ENCODE results near the gene VPS11. TPM values are rescaled to one million over a fixed set of nuclear protein-coding genes. Genes with fewer than 3 reads are reported as not detected.

Gene VPS11
- total RNA-seq, 1 experiment from 2014 or later, result 43.2 TPM

- no TSS peak for BruUV-seq (replicated peaks)
- ChIA-PET POLR2A (interaction anchor here (0.6 to 1.0 kb wide), 2 partner anchors 24 to 86 kb away, joined by 5 to 6 read pairs; partner anchors contain the start of gene DPAGT1), CTCF (interaction anchor here (0.6 to 1.6 kb wide), 3 partner anchors 24 to 505 kb away, joined by 3 to 4 read pairs (median 3); no protein-coding TSS in a partner anchor)
- Mint-ChIP-seq H3K27me3 (ENCODE audit: insufficient read depth, unreplicated experiment) (no peaks in the 10 kb centered on the region), H3K4me1 (ENCODE audit: low read depth, unreplicated experiment) (peaks cover 16% of the 10 kb centered on the region), H3K27ac (ENCODE audit: unreplicated experiment) (no peak overlapping the region), H3K4me3 (ENCODE audit: unreplicated experiment) (no peak overlapping the region), H3K36me3 (ENCODE audit: insufficient read depth, unreplicated experiment) (peaks cover 66% of the 10 kb centered on the region), H3K9me3 (ENCODE audit: unreplicated experiment) (no peaks in the 10 kb centered on the region)
- Histone ChIP-seq H3K36me3 (ENCODE audit: control insufficient read depth, insufficient read depth, low read length) (peaks cover 10% of the 10 kb centered on the region), H3K9me3 (no peaks in the 10 kb centered on the region), H3K4me1 (peaks cover 14% of the 10 kb centered on the region), H3K4me3 (ENCODE audit: low read depth, low read length) (no peak overlapping the region), H3K27me3 (replicated peaks; ENCODE audit: control insufficient read depth, insufficient read depth, low read length) (no peaks in the 10 kb centered on the region)
- intact Hi-C loops (cut with micrococcal nuclease; ENCODE audit: unreplicated experiment), result no loop called here
- TF ChIP-seq, protein P1, sequence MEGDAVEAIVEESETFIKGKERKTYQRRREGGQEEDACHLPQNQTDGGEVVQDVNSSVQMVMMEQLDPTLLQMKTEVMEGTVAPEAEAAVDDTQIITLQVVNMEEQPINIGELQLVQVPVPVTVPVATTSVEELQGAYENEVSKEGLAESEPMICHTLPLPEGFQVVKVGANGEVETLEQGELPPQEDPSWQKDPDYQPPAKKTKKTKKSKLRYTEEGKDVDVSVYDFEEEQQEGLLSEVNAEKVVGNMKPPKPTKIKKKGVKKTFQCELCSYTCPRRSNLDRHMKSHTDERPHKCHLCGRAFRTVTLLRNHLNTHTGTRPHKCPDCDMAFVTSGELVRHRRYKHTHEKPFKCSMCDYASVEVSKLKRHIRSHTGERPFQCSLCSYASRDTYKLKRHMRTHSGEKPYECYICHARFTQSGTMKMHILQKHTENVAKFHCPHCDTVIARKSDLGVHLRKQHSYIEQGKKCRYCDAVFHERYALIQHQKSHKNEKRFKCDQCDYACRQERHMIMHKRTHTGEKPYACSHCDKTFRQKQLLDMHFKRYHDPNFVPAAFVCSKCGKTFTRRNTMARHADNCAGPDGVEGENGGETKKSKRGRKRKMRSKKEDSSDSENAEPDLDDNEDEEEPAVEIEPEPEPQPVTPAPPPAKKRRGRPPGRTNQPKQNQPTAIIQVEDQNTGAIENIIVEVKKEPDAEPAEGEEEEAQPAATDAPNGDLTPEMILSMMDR (IDR thresholded peaks at IDR 0.05; ENCODE audit: insufficient read depth in 1 of 2, low read depth in 1 of 2, low read length in 1 of 2, severe bottlenecking in 1 of 2, unreplicated experiment in 1 of 2), result no peak
- no peak for DNase-seq
Measured at GRCh38 chr11:119125821-119126220, 58.2 kb downstream of the VPS11 start.

- Mint-ChIP-seq H3K4me1 (ENCODE audit: low read depth, unreplicated experiment) (peaks cover 15% of the 10 kb centered on the region), H3K27ac (ENCODE audit: unreplicated experiment) (no peak overlapping the region), H3K36me3 (ENCODE audit: insufficient read depth, unreplicated experiment) (peaks cover 64% of the 10 kb centered on the region), H3K4me3 (ENCODE audit: unreplicated experiment) (no peak overlapping the region), H3K27me3 (ENCODE audit: insufficient read depth, unreplicated experiment) (no peaks in the 10 kb centered on the region), H3K9me3 (ENCODE audit: unreplicated experiment) (no peaks in the 10 kb centered on the region)
- no peaks in the 10 kb centered on the region for H3K27me3 ChIP-seq (replicated peaks; ENCODE audit: control insufficient read depth, insufficient read depth, low read length)
- H3K9me3 ChIP-seq, result no peaks in the 10 kb centered on the region
- intact Hi-C loops (cut with micrococcal nuclease; ENCODE audit: unreplicated experiment), result no loop called here
- BruUV-seq (replicated peaks), result no TSS peak
- ChIA-PET CTCF (interaction anchor here (1.2 kb wide), 1 partner anchor 25 kb away, joined by 4 read pairs; no protein-coding TSS in a partner anchor), POLR2A (interaction anchor here (1.0 kb wide), 1 partner anchor 25 kb away, joined by 5 read pairs; the partner anchor contains the start of gene DPAGT1)
- TF ChIP-seq, protein P1 (IDR thresholded peaks at IDR 0.05; ENCODE audit: insufficient read depth in 1 of 2, low read depth in 1 of 2, low read length in 1 of 2, severe bottlenecking in 1 of 2, unreplicated experiment in 1 of 2), result no peak
- H3K4me1 ChIP-seq, result peaks cover 14% of the 10 kb centered on the region
- peaks cover 13% of the 10 kb centered on the region for H3K36me3 ChIP-seq (ENCODE audit: control insufficient read depth, insufficient read depth, low read length)
- no peak for DNase-seq
- no peak overlapping the region for H3K4me3 ChIP-seq (ENCODE audit: low read depth, low read length)
Measured at GRCh38 chr11:119126675-119127268, 59.2 kb downstream of the VPS11 start.

- H3K9me3 Mint-ChIP-seq (ENCODE audit: unreplicated experiment), result no peaks in the 10 kb centered on the region
- POLR2A ChIA-PET, result no interaction called here
- peaks cover 3% of the 10 kb centered on the region for H3K4me1 ChIP-seq
- H3K4me3 ChIP-seq (ENCODE audit: low read depth, low read length), result no peak overlapping the region
- CTCF ChIA-PET, result no interaction called here
- H3K36me3 ChIP-seq (ENCODE audit: control insufficient read depth, insufficient read depth, low read length), result peaks cover 14% of the 10 kb centered on the region
- no peaks in the 10 kb centered on the region for H3K27me3 Mint-ChIP-seq (ENCODE audit: insufficient read depth, unreplicated experiment)
- peaks cover 7% of the 10 kb centered on the region for H3K4me1 Mint-ChIP-seq (ENCODE audit: low read depth, unreplicated experiment)
- no peak overlapping the region for H3K27ac Mint-ChIP-seq (ENCODE audit: unreplicated experiment)
- TF ChIP-seq, protein P1 (IDR thresholded peaks at IDR 0.05; ENCODE audit: insufficient read depth in 1 of 2, low read depth in 1 of 2, low read length in 1 of 2, severe bottlenecking in 1 of 2, unreplicated experiment in 1 of 2), result no peak
- DNase-seq, result no peak
- no peak overlapping the region for H3K4me3 Mint-ChIP-seq (ENCODE audit: unreplicated experiment)
- no peaks in the 10 kb centered on the region for H3K9me3 ChIP-seq
- H3K36me3 Mint-ChIP-seq (ENCODE audit: insufficient read depth, unreplicated experiment), result peaks cover 60% of the 10 kb centered on the region
- no TSS peak for BruUV-seq (replicated peaks)
- no peaks in the 10 kb centered on the region for H3K27me3 ChIP-seq (replicated peaks; ENCODE audit: control insufficient read depth, insufficient read depth, low read length)
- intact Hi-C loops (cut with micrococcal nuclease; ENCODE audit: unreplicated experiment), result no loop called here
Measured at GRCh38 chr11:119130662-119131061, 63.0 kb downstream of the VPS11 start.

Small RNAs within 50 kb of the gene (microRNA-seq; reads per million reads assigned to microRNA genes)
- not detected for gene MIR3656

Other genes with a start within 250 kb of the VPS11 start
- not detected in 2 replicates for gene CXCR5, start 183.9 kb upstream of the VPS11 start, total RNA-seq (2022)
- 186 and 203 TPM in 2 replicates for gene BCL9L, start 141.9 kb upstream of the VPS11 start, total RNA-seq (2022)
- gene UPK2, start 111.5 kb upstream of the VPS11 start, total RNA-seq (2022), result 1.8 and 3.5 TPM in 2 replicates
- not detected in 2 replicates for gene FOXR1, start 96.1 kb upstream of the VPS11 start, total RNA-seq (2022)
- 185 and 194 TPM in 2 replicates for gene CENATAC, start 69.7 kb upstream of the VPS11 start, total RNA-seq (2022)
- 1,811 and 1,967 TPM in 2 replicates for gene RPS25, start 49.5 kb upstream of the VPS11 start, total RNA-seq (2022)
- 118 and 126 TPM in 2 replicates for gene TRAPPC4, start 49.1 kb upstream of the VPS11 start, total RNA-seq (2022)
- gene SLC37A4, start 36.9 kb upstream of the VPS11 start, total RNA-seq (2022), result 97.8 and 108 TPM in 2 replicates
- gene HYOU1, start 10.6 kb upstream of the VPS11 start, total RNA-seq (2022), result 306 and 366 TPM in 2 replicates
- gene HMBS, start 17.1 kb downstream of the VPS11 start, total RNA-seq (2022), result 94.9 and 95.7 TPM in 2 replicates
- 117 and 119 TPM in 2 replicates for gene DPAGT1, start 34.0 kb downstream of the VPS11 start, total RNA-seq (2022)
- 14.7 and 15.4 TPM in 2 replicates for gene C2CD2L, start 39.5 kb downstream of the VPS11 start, total RNA-seq (2022)
- gene HINFP, start 53.8 kb downstream of the VPS11 start, total RNA-seq (2022), result 61.6 and 65.2 TPM in 2 replicates
- gene ABCG4, start 81.2 kb downstream of the VPS11 start, total RNA-seq (2022), result 0.18 TPM in 1 of 2 replicates, not detected in the other
- 7.2 and 8.0 TPM in 2 replicates for gene NLRX1, start 100.9 kb downstream of the VPS11 start, total RNA-seq (2022)
- gene NHERF4, start 117.7 kb downstream of the VPS11 start, total RNA-seq (2022), result 9.6 and 10.0 TPM in 2 replicates
- 52.7 and 53.5 TPM in 2 replicates for gene CBL, start 138.5 kb downstream of the VPS11 start, total RNA-seq (2022)
- gene MCAM, start 249.3 kb downstream of the VPS11 start, total RNA-seq (2022), result 8.3 and 9.8 TPM in 2 replicates